Fibroblast of skin of left quadriceps (primary cell): ENCODE measurements around the gene USP36.

Experiments
- DNase-seq, 2 experiments: peaks; one replicate each; pipeline ENCODE4 v3.0.0-alpha.2; 2013; ENCODE audit warnings: low read depth in 2 of 2

The USP36 gene

DNA sequence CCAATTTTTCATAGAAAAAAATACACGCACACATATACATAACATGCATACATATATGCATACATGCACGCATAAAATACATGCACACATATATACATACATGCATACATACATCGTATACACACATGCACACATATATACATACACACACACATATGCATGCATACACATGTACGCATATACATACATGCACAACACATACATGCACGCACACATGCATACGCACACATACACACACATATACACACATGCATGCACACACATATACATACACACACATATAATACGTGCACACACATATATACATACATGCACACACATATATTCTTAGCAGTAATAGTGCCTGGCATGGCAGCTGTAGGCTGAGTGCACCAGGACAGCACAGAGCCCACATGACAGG is 24.9 kb downstream of the USP36 start:
- no peak for DNase-seq

DNA sequence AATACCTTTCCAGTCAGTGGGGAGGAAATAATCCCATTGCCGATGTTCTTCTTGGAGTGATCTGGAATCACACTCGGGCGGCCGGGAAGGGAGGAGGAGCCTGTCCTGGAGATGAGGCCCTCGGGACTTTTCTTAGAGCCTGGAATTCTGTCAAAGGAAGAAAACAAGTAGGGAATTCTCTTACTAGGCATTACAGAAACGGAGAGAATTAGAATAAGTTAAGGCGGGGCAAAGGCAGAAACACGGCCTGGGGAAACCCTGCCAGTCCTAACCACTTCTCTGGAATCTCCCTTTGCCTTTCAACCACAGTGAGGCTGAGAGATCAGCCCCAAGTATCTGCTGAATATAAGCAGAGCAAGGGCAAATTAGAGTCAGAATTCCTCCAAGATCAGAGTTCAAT is 27.8 kb downstream of the USP36 start:
- DNase-seq, result no peak

DNA sequence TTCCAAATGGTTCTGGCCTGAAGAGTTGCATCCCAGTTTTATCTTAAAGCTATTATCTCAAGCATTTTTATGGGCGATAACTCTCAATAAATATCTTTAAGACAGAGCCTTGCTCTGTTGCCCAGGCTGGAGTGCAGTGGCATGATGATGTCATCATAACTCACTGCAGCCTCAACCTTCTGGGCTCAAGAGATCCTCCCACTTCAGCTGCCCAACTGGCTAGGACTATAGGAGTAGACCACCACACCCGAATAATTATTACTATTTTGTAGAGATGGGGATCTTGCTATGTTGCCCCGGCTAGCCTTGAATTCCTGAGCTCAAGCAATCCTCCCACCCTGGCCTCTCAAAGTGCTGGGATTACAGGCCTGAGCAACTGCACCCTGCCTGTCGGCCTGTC is 32.5 kb downstream of the USP36 start:
- DNase-seq, result no peak

DNA sequence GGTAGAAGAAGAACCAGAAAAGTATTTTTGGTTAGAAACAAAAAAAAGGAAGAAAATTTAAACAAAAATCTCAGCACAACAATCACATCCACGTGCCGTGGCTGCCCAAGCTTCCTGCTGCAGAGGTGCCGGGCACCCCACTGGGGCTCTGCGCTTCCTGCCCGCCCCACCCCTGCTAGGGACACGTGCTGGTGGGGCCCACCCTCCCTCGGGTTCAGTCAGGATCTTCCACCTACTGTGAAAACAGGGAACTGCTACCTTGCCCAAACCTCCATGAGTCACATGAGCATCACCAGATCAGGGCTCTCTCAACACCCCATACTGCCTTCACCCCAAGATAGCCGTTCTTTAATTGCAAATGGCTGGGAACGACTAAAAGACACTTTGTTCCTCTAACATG is 34.2 kb downstream of the USP36 start:
- no peak for DNase-seq

DNA sequence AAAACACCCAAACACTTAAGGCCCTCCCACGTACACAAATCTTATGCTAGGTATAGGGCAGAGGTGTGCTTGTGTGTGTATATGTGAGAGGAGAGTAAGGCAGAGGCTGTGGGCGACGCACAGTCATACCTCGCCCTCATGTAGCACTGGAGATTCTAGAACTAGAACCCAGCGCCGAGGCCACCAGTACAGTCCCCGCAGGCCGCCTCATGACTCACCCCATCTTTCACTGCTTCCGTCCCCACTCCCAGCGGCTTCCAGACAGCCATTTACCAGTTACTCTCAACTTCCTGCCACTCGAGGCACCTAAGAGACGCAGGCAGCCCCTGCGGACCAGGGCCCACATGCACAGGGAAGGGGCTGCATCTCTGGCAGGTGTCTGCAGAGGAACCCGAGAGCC is 35.3 kb downstream of the USP36 start:
- no peak for DNase-seq

DNA sequence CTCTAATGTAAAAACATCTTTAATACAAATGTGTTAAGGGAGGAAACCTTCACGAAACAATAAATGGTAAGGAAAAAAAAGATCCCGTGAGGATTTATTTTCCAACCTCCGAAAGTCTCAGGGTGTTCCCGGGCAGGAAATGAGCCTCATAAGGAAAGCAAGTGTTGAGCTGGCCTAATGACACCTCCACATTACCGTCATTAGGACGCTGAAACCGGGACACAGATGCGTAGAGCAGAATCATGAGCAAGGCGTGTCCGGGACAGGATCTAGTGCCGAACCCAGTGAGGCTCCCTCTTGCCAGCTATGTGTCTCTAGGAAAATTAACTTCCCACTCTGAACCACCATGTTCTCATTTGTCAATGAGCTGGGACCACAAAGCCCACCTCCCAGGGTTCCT is 35.8 kb downstream of the USP36 start:
- DNase-seq, result no peak

DNA sequence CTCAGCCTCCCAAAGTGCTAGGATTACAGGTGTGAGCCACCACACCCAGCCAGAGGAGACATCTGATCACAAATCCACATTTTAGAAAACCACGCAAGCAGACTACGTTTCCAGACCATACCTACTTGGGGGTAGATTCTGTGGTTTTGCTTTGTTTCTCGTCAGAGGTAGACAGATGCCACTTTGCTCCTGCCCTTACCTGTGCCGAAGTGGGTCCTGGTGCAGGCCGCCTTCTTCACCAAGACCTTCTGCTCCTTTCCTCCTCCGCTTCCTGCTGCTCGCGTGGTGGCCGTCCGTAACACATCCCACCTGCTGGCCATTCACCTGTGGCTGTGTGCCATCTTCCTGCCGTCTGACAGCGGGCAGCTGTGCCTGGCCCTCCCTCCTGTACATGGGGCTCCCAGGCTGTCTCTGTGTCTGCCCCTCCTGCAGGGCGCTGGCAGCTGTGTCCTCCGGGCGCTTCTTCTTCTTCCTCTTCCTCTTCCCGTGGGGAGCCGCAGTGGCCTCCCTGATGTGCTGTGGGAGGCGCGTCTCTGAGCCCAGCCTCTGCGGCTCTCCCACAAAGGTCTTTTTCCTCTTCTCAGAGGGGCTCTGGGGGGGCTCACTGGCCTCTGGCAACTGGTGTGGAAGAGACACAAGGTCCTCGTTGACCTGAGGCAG is 37.3 kb downstream of the USP36 start:
- DNase-seq, result no peak

DNA sequence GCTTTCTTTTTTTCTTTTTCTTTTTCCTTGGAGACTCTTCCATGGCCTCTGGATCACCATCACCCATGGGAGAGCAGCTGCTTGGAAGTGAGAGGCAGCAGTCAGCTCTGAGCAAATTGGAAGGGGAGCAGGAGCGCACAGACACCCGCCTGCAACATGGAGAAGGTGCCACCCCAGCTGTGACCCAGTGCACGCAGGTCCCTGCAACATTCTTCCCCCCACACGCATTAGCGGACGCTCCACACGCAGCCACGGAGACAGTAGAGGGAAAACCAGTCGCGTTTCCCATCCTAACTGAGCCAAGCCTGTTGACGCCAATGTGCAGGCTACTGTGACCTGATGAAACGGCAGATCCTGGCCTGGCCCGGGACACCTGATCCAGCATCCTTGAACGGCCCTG is 38.2 kb downstream of the USP36 start:
- DNase-seq, result no peak

DNA sequence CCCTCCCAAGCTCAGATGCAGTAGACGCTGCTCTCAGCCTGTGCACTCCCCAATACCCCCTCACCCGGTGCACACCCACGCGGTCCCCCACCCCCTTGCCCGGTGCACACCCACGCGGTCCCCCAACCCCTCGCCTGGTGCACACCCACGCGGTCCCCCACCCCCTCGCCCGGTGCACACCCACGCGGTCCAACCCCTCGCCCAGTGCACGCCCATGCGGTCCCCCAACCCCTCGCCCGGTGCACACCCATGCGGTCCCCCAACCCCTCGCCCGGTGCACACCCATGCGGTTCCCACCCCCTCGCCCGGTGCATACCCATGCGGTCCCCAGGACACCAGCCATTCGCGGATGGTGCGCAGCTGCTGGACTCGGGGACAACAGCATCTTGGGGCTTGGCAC is 38.6 kb downstream of the USP36 start:
- DNase-seq, result no peak

DNA sequence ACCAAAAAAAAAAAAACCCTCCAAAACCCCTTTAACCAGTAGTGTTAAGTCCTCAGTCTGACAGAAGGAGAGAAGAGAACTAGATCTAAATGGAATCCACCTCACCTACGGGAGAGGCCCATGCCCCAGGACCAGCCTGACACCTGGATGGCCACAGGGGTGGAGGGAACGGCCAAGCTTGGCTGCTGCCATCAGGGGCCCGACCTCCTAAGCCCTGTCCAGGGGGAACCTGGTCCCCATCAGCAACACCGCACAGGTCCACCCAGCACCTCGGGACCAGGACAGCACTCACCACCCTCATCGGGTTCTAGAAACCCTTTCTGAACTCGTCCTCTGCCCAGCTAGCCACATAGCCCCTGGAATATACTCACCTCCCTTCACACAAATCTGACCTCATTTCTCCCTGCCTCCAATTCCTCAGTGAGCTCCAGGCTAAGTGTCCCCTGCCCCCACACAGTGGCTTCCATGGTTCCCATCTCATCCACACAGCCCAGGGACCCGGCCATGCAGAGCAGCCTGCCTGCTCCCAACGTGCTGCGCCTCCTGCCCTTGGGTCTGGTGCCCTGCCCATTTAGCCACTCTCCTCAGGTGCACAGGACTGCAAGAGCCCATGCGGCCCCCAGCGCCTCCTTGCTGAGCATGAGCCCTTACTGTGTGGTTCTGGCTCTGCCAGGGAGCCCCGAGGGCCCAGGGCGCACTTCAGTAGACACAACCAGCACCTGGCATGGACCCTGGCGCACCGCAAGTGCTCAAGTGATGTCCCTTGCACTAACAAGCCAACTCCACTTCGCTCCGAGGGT is 40.3 kb downstream of the USP36 start:
- DNase-seq, result no peak

DNA sequence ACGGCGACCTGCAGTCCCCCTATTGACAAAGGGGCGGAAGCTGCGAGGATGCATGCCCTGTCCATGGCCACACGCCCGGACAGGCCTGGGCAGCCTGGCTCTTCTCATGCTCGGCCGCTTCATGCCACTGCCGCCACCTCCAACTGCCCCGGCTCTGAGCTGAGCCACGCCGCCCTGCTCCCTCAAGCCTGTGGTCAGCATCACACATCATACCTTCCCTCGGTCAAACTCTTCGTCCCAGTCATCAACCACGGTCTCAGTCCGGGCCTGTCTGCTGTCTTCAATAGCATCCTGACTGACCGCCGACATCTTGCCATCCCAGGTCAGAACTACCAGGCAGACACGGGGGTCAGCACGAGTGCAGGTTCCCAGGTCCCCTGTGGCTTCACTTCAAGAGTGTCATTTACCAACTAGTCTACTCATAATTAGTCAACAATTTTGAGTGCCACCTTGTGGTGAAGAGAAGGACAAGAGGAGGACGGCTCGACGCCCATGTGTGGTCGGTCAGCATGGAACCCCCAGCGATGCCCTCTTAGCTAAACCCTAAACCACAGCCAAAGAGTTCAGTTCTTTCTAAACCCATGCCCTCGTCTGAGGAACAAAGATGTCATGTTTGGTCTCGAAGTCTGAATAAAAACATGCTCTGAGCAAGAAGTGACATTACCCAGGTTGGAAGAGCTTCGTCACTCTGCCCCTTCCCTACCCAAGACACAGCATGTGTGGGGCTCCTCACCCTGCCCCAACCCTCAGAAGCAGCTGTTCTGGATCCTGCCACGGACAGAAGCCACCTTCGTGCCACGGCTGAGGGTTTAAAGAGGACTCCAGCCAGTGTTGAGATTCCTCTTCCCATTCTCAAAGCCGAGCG is 41.7 kb downstream of the USP36 start:
- no peak for DNase-seq

DNA sequence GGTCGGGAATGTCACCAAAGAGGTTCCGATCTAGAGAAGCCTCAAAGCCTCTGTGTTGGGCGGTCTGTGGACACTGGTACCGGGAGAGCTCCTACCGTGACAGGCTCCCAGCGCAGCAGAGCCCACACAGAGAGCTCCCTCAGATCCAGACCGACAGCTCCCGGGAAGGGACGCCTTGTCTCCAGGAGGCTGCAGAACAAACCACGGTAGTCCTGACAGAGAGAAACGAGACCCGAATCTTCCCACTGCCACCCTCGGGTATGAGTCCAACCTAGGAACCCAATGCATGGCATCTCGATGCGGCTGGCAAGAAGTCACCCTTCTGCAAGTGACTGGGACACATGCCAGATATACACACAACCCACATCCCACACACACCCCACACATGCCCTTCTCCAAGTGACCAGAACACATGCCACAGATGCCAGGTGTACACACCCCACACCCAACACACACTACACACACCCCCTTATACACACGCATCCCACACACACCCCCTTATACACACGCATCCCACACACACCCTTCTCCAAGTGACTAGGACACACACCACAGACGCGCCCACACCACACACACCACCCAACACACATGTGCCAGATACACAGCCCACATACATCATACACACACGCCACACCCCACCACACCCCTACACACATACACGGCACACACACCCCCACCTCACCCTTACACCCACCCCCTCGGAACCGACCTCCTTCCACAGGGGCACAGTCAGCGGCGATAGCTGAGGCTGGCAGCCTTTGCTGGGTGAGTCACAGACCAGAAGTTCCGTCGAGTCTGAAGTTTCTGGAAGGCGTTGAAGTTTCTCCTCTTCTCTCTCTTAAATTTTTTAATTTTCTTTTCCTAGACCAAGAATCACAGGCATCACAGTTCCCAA is 42.7 kb downstream of the USP36 start:
- no peak for DNase-seq

DNA sequence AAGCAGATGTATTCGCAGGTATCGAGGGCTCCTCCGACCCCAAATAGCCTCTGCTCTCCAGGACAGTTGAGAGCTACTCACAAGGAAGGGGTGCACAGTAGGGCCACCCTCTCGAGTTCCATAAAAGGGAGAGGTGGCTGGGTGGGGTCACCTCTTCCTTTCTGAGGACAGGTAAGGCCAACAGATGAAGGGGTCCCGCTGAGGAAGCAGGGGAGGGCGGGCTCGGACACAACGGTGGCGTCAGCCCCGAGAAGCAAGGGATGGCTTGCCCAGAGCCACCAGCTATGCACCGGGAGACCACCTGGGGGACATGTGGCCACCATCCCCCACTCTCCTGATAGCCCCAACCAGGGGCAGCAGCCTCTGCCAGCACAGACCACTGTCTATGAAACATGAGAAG is 43.4 kb downstream of the USP36 start:
- no peak for DNase-seq

DNA sequence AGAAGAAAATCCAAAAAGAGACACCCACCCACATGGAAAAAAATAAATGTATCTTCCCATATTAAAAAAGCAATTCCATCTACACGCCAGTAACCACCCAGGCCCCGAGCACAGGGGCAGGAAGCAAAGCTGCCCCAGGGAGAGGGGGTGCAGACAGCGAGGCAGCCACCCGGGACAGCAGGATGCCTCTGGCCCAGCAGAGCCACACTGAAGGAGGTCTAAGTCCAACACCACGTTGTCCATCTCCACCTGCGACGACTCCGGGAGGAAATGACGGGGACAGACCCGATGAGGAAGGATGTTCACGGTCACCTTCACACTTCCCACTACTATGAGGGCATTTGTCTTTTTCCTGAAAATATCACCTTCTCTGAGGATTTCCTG is 44.1 kb downstream of the USP36 start:
- DNase-seq, result no peak

DNA sequence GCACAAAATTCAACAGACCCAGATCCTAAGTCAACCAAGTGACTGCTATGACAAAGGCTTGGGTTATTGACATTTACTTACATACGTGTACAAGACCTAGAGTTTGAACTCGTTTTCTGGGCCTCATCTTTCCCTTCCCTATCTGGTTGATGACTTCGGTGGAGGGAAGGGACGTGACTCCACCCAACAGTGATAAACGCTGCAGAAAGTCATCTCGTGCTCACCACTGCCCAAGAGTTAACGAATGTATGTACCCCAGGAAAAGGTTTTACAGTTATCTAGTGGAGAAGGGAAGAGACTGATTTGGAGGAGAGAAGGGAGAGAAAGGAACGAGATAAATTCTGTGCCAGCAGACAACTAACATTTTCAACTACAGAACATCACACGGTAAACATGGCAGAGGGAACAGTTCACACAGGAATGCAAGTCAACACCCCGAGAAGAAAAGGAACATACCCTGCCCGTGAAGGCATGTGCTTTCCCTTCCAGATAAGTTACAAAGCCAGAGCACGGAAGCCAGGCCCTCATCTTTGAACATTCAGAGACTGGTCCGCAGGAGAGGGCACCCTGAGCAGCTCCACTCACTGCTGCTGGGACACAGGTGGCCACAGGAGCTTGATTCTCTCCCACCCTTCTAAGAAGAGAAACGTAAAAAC is 44.6 kb downstream of the USP36 start:
- DNase-seq, result no peak

DNA sequence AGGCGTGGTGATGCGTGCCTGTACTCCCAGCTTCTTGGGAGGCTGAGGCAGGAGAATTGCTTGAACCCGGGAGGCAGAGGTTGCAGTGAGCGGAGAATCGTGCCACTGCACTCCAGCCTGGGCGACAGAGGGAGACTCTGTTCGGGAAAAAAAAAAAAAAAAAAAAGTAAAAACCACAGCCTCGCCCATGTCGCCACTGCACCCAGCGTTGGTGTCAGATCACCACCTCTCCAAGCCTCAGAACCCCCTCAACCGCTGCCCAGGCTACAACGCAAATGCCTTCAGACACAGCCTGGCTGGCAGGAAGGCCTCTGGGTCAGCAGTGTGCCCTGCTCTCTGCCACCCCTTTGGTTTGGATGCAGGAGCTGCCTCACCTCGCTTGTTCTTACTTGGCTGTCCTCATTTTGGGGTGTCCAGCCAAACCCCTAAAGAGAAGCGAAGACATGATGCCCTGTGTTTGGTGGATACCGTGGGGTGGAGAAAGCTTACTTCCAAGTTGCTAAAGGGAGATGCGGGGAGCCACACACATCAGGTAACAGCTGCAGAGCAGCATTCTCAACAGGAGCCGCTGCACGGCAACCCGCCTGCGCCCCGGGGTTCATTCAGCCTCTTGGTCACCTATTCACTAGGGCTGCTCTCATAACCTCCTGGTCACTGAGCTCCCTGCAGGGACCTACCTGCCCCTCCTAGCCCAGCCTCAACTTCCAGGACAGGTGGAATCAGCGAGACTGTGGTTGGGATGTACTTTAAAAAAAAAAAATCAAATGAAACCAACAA is 45.6 kb downstream of the USP36 start:
- DNase-seq, result no peak

DNA sequence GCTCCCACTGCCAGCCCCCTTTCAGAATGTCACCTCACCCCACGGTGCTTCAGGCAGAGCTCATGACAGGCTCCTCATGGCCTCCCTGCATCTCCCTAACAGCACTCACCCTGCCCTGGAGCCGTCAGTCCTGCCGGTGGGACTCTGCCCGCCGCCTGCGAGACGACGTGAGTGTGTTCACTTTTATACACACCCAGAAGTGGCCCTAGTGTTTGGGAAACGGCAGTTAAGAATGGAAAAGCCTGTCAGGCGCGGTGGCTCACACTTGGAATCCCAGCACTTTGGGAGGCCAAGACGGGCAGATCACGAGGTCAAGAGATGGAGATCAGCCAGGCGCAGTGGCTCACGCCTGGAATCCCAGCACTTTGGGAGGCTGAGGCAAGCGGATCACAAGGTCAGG is 46.2 kb downstream of the USP36 start:
- DNase-seq, result no peak

DNA sequence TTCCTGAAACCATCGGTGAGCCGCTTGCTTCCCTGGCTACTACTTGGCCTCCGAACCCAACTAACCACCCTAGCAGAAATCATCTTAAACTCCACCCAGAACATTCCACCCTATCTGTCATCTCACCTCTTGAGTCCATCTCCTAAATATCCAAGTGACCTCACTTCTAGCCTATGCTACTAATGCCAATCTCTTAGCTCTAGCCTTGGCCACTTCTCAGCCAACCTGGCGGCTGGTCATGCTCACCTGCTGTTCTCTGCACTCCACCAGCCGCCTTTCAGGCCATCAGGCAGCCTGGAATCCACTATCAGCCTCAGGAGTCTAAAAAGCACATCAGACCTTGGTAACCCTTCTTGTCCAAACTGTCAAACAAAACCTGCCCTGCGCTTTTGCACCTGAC is 46.6 kb downstream of the USP36 start:
- no peak for DNase-seq

DNA sequence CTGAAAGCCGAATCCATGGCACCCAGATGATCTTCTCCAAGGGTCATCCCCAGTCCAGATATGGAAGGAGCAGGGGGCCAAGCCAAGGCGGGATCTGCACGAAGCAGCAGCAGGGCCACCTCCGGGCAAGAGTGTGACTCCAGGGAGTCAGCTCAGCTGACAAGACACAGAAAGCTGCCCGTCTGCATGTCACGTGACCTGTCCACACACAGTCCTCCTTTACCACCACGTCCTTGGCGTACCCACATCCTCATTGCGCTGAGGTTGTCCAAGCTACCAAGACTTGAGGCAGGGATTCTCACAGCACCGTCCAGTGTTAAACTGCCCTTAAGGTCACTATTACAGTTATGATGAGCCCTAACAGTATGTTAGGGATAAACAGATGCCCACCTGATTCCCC is 47.2 kb downstream of the USP36 start:
- no peak for DNase-seq
